HG02798 (cell line): ENCODE data around the gene DKK3.

ENCODE experiments used
- ATAC-seq: cut with Tn5 transposase; IDR thresholded peaks from one replicate; pipeline ENCODE4 v1.9.1; 2021; ENCODE audit warnings: mild to moderate bottlenecking; ENCODE audit not compliant: unreplicated experiment, poor library complexity

The DKK3 gene

DNA sequence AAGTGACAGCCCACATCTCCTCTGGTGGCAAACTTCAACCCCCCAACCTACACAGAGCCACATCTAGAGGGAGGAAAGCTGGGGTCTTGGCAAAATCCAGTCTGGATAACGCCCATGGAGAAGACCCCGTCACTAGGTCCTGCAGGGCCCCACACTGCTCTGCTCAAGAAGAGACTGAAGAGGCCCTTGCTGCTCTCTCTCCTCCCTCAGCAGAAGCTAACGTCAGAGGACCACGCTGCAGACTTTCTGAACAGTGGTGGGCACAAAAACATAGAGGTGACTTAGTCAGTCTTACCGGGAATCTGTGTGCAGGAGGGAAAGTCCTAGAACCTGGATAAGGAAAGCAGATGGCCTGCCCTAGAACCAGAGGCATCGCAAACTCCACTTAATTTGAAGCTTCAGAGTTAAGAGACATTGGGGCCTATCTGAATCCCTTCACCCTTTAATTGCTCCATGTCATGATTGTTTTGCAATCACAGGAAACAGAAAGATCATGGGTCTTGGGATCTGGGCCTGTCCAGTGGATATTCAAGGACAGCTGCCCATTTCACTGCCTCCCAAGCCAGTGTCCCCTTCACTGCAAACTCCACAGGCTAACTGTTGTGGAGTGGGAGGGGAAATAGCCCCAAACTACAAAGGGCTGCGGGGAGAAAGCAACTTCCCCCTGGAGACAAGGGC lies 1.7 kb downstream of the DKK3 start:
- no peak for ATAC-seq

DNA sequence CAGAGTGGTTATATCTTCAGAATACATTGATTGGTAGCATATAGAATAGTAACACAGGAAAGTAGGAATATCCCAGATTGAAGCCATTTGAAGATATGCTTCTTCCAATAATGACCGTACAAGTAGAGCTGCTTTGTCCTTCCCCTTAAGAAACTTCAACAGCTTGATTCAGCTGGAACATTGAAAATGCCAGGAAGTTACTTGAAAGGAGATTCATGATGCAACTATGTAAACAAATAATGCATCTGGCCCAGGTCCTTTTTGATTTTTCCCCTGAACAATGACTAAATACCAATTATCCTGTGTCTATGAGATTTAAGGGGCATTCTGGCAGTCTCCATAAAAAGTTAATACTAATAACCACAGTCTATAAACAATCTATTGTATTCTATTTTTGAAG lies 3.0 kb downstream of the DKK3 start:
- no peak for ATAC-seq

DNA sequence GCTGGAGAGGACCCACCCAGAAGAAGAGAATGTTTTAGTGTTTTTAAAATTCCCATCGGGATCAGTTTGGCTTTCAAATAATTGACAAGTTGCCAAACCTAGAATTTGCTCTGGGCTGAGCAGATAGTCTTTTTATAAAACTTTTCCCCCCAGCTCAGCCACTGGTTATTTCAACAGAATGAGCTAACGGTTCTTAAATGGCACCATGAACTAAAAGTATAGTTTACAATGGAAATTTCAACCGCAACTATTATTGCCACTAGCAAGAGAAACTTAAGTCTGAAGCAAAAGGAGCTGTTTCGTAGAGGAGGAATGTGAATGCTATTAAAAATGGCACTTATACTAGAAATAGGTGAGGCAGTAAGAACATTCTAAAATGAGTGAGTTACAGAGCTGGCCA lies 3.4 kb downstream of the DKK3 start:
- ATAC-seq: no peak

DNA sequence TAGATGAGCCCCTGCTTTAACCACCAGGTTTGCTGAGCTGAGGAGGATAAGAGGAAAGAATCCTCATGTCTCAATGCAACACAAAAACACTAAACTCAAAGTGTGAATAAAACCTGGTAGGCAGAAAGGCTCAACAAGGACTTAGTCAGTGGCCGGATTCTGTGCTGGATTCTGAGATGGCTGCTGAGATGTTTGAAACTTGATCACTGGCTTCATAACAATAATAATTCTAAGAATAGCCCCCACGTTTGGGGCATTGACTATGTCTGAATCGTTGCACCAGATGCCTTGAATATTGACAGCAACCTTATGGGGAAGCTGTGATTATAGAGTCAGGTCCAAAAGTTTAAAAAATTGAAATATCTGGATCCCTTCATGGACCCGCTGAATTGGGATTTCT lies 4.6 kb downstream of the DKK3 start:
- no peak for ATAC-seq

DNA sequence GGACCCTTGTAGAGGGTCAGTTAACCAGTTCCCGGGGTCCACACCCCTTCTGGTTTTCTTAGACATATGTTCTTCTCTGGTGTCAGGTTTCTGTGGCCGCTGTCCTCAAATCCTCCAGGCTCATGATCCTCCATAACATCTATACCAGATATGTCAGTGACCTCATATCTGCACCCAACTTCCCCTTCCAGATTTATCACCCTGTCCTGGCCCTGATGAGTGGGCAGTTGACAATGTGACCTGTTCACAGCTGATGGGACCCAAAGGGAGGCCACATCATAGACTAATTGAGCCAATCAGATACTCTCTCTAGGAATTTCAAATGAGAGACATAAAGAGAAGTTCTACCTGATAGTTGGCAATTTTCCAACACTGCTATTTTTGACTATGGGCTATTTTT lies 5.1 kb downstream of the DKK3 start:
- ATAC-seq: no peak

DNA sequence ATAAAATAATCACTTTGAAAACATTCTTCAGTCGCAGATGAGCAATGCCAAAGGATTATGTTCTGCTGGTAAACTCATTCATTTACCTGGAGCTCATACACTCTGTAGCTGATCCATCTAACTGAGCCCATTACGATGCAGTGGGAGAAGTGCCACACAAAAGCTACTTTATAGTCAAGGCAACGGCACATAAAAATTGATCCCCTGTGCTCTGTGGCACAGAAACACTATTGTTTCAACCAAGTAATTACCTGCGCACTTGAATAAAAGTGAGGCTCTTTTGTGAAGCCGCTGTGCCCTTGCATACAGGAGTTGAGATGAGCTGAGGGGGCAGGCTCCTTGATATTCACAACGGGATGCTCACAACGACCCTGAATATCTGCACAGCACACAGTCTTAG lies 7.2 kb downstream of the DKK3 start:
- no peak for ATAC-seq

DNA sequence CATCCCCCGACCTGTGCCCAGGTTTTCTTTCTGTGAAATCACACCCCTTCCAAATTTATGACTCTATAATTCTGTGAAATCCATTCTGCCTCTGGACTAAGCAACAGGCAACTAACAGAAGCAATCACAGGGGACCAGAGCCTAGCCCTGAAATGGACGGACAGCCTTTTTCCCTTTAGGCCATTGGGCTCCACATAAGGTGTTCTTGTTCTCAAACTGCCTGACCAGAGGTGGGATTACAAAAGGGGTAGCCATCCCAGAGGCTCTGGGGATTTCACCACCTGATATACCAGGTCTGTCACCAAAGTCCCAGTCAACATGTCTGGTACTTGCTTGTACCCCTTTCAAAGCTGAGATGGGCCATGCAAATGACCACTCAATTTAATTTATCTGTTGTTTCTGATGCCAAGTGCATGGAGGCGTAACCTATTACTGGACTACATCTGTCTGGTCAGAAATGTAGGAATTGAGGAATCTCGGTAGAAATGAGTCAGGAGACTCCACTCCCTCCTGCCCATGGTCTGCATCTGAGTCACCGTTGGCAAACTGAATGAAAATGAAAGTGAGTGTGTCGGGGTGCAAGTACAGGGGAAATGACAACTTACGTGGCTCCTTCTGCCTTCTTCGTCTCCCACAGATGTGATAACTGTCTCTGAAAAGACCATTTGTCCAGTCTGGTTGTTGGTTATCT lies 10.2 kb downstream of the DKK3 start:
- no peak for ATAC-seq

DNA sequence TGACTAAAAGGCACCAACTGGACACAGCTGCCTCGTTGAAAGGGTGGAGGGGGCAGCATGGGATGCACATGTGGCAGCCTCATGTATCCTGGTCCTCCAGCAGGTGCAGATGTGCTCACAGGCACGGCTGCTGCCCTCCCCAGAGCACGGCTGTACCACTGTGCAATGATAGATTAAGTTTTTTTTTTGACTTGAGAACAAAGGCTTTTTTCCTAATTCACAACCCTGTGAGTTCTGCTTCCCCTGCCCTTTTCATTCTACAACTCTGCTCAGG lies 11.4 kb downstream of the DKK3 start:
- no peak for ATAC-seq

DNA sequence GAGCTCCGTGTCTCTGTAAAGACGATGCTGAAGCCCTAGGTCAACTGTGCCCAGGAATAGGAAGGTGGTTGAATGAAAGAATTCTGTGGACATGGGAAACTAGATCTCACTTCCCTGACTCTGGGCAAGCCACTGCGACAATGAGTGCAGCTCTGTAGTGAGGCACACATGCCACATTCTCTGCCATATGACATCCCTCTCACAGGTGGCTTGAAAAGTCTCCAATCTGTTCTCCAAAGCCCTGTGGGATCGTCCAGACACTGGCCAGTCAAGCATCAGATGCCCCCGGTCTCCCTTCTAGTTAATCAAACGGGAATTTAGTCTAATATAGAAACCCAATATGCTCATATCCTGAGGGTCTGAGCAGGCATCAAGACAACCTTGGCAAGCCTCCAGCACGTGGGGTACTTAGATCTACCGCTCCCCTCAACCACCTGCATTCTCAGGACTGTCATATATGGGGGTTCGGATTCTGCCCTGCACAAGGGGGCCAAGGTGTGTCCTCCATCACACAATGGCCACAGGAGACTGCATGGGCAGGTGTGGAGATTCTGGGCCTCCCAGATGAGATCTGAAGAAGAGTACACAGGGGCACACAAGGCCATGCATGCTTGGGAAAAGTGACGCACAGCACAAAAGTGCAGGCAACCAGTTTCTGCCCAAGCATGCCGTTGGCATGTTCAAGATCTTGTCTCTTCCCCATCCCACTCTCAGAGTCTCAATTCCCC lies 11.9 kb downstream of the DKK3 start:
- ATAC-seq: no peak

DNA sequence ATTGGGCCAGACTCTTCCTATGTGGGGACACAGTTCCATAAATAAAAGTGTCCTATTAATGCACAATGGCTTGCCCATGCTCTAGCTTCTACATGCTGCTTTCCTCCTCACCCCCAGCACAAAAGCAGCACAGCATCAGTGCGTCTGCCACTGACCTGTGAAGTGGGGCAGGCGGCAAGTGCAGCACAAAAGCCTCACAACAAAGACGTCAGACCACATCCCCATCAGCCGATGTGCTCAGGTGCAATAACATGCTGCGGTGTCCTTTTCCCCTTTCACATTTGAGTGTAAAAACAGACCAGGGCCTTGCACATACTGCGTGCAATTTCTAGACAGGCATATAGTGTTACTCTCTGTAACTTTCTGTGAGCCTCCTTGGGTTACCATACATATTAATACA lies 12.8 kb downstream of the DKK3 start:
- ATAC-seq: no peak

DNA sequence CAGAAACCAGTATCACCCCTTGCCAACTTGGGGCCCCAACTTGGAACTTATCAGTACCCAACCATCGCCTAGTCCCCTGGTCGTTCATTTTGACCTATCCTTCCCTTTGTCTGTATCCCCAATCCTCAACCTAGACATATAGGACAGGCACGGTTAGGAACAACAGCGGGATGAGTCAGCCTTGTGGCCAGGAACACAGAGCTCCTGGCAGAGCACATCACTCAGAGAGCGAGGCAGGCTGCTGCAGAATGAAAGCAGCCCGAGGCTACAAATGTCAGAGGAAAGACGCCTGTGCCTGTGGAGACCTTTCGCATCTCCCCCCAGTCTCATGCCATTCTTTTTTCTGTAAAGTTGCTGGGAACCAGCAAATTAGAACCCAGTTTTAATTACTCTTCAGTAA lies 14.6 kb downstream of the DKK3 start:
- no peak for ATAC-seq

DNA sequence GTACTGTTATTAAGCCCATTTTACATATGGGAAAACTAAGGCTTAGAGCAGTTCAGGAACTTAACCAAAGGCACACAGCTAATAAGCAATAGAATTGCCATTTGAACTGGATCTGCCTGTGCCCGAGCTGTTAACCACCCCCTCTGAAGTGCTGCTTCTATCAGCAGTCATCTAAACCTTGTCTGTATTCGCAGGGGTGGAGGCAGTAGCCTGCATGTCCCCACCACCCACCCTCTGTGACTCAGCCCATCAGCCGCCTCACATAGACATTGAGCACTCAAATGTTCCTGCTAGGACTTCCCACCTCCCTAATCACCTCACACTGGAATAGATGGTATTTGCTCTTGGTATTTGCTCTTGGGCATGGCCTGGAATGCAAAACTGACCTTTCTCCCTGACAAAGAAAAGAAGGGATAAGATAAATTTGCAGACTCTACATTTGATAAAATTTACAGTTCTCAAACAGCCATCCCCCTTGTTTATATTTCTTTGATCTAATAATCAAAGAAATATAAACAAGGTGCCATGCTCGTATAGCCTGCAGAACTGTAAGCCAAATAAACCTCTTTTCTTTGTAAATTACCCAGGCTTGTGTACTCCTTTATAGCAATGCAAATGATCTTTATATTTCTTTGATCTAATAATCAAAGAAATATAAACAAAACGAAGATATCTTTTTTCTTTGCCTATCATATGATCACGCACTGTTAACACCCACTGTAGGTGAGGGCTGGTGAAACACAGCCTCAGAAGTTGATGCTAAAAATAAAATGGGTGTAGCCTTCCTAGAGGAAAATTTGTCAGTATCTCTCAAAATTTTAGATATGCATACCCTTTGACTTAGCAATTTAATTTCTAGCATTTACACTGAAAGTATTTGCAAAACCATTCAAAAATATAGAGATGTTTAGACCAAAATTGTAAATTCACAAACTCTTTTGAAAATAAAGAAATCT lies 15.9 kb downstream of the DKK3 start:
- ATAC-seq: no peak

DNA sequence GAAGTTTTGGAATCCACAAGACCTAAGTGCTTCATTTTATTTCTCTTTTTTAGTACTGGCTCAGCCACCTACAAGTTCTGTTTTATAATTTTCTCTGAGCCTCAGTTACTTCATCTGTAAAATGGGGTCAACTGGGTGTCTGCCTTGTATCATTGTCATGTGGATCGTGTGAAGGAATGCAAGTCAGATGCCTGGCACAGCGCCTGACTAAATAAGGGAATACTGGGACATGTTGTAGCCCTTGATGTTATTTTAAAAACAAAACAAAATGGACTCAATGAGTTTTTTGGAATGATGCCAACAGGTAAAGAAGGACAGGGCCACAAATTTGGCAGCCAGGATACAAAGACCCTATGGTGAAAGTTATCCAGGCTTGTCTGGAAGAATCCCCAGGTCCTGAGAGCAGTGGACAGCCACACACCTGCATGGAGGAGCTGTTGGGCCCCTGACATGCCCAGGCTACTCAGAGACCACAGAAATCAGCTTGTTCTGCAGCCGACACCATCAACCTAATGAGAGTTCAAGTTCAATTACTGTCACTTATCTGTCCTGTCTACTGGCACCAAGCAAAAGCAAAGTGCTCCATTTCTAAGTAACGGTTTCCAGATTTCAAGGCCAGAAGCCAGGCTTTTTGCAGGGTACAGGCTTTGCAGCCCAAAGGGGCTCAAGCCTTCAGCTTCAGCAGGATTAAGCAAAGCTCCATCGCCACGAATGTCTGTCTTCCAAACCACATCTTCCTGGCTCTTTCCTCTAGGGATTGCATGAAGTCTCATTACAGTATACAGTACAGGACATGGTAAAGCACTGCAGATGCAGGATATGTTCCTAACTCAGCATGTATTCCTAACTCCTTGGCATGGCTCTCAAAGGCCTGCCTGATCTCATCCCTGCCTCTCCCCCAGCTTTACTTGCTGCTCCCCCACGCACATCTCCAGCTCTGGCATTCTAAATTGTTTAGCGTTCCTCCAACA lies 18.4 kb downstream of the DKK3 start:
- no peak for ATAC-seq

DNA sequence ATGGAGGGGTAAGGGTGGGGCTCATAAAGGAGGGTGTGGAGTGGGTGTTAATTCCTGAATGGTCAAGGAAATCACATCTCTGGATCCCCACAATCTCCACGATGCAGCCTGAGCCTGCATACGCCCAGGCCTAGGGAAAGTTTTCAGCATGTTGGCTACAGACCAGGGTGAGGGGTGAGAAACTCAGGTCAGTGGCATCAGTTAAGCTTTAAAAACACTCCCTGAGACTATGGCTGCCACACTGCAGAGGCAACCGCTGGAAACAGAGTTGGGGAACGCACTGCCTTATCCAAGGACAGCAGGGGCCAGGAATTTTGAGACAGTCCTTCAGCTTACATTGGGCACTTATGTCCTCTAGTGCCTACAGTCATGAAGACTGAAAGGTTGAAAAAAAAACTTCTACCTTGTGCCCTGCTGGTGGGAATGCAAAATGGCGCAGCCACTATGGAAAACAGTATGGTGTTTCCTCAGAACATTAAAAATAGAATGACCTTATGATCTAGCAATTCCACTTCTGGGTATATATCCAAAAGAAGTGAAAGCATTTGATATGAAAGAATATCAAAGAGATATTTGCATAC lies 19.7 kb downstream of the DKK3 start:
- ATAC-seq: no peak

DNA sequence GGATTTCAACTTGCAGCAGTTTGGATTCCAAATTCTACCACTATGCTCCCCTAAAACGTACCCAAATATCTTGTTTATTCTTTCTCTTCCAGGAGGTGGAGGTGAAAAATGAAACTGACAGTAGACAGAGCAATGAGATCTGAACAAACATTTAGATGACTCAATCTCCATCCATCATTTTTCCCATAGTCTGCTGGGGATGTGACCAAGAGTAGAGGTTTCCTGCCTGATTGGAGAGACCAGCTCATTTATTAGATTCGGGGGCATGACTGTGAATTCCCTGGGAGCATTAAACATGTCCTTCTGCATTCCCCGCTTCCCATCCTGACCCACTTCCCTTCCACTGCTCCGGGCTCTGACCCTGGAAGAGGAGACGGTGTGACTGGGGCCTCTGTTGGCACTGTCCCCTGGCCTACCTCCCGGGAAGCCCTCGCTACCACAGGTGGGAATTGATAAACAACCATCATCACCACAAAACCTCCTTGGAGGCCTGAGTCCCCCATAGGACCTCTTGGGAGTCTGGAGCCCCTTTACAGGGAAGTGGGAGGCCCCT lies 20.3 kb downstream of the DKK3 start:
- no peak for ATAC-seq

DNA sequence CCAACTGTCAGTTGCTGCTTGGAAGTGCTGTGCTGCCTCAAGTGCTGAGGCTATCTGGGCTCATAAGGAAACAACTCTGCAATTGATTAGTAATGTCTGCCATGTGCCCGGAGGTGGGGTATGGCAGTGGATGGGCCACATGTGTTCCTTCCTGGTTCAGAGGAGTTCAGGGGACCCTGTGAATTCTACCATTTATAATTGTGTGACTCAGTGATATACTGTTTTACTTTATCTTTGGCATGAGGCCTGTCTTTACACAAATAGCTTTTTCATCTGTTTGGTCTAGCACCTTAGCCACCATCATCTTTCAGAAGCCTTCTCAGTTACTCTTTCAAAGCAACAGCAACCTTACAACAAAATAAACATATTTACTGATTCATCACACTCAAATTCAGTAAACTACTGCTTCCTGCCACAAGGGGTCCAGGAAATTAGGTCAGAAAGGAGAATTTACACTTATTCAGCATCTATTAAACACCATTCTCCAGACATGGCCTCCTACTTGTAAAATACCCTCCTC lies 20.9 kb downstream of the DKK3 start:
- no peak for ATAC-seq

DNA sequence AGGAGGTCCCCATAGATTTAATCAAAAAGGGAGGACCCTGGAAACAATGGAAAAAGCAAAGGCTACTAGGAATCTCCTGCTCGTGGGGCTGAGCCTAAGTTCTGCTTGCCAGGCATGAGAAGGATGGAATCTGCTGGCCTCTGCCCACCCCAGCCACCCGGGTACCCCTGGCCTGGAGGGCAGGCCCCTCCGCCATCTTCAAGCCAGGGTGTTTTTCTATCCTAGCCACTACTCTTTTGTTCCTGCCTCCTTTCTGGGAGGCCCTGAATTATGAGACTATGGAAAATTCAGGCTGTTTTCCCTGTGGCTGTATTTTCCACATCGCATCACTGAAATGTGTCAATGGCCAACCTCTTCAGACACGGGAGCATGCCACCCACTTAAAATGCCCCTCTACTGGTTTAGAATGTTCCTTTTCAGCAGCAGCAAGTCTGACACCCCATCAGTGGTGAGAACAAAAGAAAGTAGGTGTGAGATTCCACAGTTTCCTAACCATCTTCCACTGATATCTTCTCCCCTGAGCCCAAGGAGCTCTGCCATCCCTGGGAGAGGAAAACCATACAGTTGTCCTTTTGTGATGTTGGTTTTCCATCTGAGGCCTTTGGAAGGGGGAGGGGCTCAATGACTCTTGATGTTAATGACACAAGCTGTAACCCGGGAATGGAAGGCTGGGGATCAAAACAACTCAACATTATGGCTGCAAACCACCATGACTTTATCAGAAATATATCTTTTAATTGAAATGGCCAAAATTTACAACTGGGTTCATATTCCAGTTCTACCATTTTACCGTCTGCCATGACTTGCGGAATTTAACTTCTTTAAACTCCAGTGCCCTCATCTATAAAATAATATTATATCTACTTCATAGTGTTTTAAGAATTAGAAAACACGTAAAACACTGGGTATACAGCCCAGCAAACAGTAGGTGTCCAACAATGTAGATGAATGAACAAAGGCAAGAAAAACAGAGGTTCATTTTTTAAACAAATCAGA lies 22.2 kb downstream of the DKK3 start:
- no peak for ATAC-seq
